ENCODE data around the gene EPHB1. TPM values are rescaled to one million over a fixed set of nuclear protein-coding genes. Genes with fewer than 3 reads are reported as not detected.

Gene EPHB1
- polyA plus RNA-seq, 1 of the 3 experiments (the other 2 are of a cell fraction), result 1.2 TPM

DNA sequence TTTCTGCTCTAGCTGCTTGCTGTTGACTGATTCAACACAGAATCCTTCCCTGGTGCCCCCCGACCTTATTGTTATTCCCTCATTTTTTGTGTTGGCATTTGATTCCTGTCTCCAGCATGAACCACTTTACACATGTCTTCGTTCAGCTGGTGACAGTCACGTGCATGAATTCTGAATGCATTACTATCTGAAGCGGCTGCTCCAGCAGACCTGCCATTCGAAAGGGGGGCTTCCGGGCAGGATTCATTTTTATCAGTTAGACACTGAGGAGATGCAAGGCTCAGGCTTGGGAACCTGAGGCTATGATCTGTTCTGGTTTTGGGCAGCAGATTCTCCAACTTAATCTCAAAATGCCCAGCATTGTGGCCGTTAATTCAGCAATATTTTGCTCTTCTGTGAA, 336.2 kb downstream of the EPHB1 start (continued):
- TF ChIP-seq FOSL2 (IDR thresholded peaks at IDR 0.05; ENCODE audit: borderline replicate concordance, low read depth) (no peak), RFX5 (IDR thresholded peaks at IDR 0.05; ENCODE audit: low read length) (no peak; the same call in 1 of the 2 replicates), CHD2 (IDR thresholded peaks at IDR 0.05; ENCODE audit: low read length, partially characterized antibody) (peak; percentile 43), FOXM1 (IDR thresholded peaks at IDR 0.05; ENCODE audit: low read depth) (no peak), RAD21 (IDR thresholded peaks at IDR 0.05; ENCODE audit: low read length) (peak; percentile 6; the same call in 1 of the 2 replicates), YY1 (IDR thresholded peaks at IDR 0.05; ENCODE audit: low read depth) (no peak), MEF2A (IDR thresholded peaks at IDR 0.05; ENCODE audit: borderline replicate concordance, low read depth) (no peak), GABPA (IDR thresholded peaks at IDR 0.05; ENCODE audit: low read depth) (no peak), TCF12 (IDR thresholded peaks at IDR 0.05) (no peak), NRF1 (IDR thresholded peaks at IDR 0.05; ENCODE audit: low read depth, low read length) (no peak), EZH2phosphoT487 (IDR thresholded peaks at IDR 0.05; ENCODE audit: borderline replicate concordance, low read depth) (no peak), SIN3A (IDR thresholded peaks at IDR 0.05; ENCODE audit: borderline replicate concordance, low read depth, low read length) (no peak), RXRA (IDR thresholded peaks at IDR 0.05; ENCODE audit: borderline replicate concordance, low read depth) (no peak), FOXJ3 (CRISPR knock-in tag; IDR thresholded peaks at IDR 0.05) (peak; percentile 36; the same call in 1 of the 2 replicates), NFIC (IDR thresholded peaks at IDR 0.05; ENCODE audit: borderline replicate concordance) (no peak), POLR2AphosphoS5 (IDR thresholded peaks at IDR 0.05; ENCODE audit: low read depth, low read length) (no peak)
- TF ChIP-seq, protein P1, sequence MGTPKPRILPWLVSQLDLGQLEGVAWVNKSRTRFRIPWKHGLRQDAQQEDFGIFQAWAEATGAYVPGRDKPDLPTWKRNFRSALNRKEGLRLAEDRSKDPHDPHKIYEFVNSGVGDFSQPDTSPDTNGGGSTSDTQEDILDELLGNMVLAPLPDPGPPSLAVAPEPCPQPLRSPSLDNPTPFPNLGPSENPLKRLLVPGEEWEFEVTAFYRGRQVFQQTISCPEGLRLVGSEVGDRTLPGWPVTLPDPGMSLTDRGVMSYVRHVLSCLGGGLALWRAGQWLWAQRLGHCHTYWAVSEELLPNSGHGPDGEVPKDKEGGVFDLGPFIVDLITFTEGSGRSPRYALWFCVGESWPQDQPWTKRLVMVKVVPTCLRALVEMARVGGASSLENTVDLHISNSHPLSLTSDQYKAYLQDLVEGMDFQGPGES (IDR thresholded peaks at IDR 0.05; ENCODE audit: low read depth, low read length), result no peak
- TF ChIP-seq, protein P2, sequence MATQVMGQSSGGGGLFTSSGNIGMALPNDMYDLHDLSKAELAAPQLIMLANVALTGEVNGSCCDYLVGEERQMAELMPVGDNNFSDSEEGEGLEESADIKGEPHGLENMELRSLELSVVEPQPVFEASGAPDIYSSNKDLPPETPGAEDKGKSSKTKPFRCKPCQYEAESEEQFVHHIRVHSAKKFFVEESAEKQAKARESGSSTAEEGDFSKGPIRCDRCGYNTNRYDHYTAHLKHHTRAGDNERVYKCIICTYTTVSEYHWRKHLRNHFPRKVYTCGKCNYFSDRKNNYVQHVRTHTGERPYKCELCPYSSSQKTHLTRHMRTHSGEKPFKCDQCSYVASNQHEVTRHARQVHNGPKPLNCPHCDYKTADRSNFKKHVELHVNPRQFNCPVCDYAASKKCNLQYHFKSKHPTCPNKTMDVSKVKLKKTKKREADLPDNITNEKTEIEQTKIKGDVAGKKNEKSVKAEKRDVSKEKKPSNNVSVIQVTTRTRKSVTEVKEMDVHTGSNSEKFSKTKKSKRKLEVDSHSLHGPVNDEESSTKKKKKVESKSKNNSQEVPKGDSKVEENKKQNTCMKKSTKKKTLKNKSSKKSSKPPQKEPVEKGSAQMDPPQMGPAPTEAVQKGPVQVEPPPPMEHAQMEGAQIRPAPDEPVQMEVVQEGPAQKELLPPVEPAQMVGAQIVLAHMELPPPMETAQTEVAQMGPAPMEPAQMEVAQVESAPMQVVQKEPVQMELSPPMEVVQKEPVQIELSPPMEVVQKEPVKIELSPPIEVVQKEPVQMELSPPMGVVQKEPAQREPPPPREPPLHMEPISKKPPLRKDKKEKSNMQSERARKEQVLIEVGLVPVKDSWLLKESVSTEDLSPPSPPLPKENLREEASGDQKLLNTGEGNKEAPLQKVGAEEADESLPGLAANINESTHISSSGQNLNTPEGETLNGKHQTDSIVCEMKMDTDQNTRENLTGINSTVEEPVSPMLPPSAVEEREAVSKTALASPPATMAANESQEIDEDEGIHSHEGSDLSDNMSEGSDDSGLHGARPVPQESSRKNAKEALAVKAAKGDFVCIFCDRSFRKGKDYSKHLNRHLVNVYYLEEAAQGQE (IDR thresholded peaks at IDR 0.05; ENCODE audit: low read depth, low read length), result no peak
- TF ChIP-seq, protein P3, sequence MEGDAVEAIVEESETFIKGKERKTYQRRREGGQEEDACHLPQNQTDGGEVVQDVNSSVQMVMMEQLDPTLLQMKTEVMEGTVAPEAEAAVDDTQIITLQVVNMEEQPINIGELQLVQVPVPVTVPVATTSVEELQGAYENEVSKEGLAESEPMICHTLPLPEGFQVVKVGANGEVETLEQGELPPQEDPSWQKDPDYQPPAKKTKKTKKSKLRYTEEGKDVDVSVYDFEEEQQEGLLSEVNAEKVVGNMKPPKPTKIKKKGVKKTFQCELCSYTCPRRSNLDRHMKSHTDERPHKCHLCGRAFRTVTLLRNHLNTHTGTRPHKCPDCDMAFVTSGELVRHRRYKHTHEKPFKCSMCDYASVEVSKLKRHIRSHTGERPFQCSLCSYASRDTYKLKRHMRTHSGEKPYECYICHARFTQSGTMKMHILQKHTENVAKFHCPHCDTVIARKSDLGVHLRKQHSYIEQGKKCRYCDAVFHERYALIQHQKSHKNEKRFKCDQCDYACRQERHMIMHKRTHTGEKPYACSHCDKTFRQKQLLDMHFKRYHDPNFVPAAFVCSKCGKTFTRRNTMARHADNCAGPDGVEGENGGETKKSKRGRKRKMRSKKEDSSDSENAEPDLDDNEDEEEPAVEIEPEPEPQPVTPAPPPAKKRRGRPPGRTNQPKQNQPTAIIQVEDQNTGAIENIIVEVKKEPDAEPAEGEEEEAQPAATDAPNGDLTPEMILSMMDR (IDR thresholded peaks at IDR 0.05), result no peak
- TF ChIP-seq, protein P4, sequence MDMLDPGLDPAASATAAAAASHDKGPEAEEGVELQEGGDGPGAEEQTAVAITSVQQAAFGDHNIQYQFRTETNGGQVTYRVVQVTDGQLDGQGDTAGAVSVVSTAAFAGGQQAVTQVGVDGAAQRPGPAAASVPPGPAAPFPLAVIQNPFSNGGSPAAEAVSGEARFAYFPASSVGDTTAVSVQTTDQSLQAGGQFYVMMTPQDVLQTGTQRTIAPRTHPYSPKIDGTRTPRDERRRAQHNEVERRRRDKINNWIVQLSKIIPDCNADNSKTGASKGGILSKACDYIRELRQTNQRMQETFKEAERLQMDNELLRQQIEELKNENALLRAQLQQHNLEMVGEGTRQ (IDR thresholded peaks at IDR 0.05; ENCODE audit: borderline replicate concordance, low read depth, low read length), result no peak
- TF ChIP-seq, protein P5, sequence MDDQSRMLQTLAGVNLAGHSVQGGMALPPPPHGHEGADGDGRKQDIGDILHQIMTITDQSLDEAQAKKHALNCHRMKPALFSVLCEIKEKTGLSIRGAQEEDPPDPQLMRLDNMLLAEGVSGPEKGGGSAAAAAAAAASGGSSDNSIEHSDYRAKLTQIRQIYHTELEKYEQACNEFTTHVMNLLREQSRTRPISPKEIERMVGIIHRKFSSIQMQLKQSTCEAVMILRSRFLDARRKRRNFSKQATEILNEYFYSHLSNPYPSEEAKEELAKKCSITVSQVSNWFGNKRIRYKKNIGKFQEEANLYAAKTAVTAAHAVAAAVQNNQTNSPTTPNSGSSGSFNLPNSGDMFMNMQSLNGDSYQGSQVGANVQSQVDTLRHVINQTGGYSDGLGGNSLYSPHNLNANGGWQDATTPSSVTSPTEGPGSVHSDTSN (IDR thresholded peaks at IDR 0.05), result no peak
